Lung (tissue), 12 donors: ENCODE results near the gene TOX2. TPM values are rescaled to one million over a fixed set of nuclear protein-coding genes. Genes with fewer than 3 reads are reported as not detected.

ENCODE experiments used
- ATAC-seq: fragments of 200-7000 bp; cut with Tn5 transposase; one replicate; pipeline ENCODE4 v1.9.1; 2020; ENCODE audit warnings: moderate number of reproducible peaks; ENCODE audit not compliant: insufficient read depth, low FRiP score
- DNase-seq, 3 donors: peaks; one replicate each; pipeline ENCODE4 v3.0.0-alpha.2; 2013 to 2017
- H3K27ac ChIP-seq, 2 donors: one replicate each; pipeline ENCODE4 v1.5.1; 2013; ENCODE audit warnings: mild to moderate bottlenecking in 2 of 2, moderate library complexity in 2 of 2, control low read depth in 1 of 2, inconsistent platforms in 1 of 2, low read depth in 1 of 2, low read length in 1 of 2
- H3K27me3 ChIP-seq, 3 donors: one replicate each; pipeline ENCODE4 v1.5.1; 2013; ENCODE audit warnings: low read length in 2 of 3; ENCODE audit not compliant: control insufficient read depth in 3 of 3, insufficient read depth in 3 of 3
- H3K36me3 ChIP-seq, 4 donors: one replicate each; pipeline ENCODE4 v1.5.1; 2013; ENCODE audit warnings: low read length in 4 of 4, mild to moderate bottlenecking in 1 of 4, moderate library complexity in 1 of 4; ENCODE audit not compliant: control insufficient read depth in 4 of 4, insufficient read depth in 4 of 4
- H3K4me1 ChIP-seq, 5 donors: one replicate each; pipeline ENCODE4 v1.5.1; 2013; ENCODE audit warnings: low read length in 5 of 5, mild to moderate bottlenecking in 2 of 5, moderate library complexity in 1 of 5; ENCODE audit not compliant: control insufficient read depth in 5 of 5, insufficient read depth in 5 of 5
- H3K4me3 ChIP-seq: one replicate; pipeline ENCODE4 v1.5.1; 2013; ENCODE audit warnings: mild to moderate bottlenecking, control low read depth, moderate library complexity
- H3K9ac ChIP-seq, 2 donors: one replicate each; pipeline ENCODE4 v1.5.1; 2013; ENCODE audit warnings: low read length in 2 of 2, control low read depth in 1 of 2; ENCODE audit not compliant: insufficient read depth in 1 of 2
- H3K9me3 ChIP-seq, 4 donors: one replicate each; pipeline ENCODE4 v1.5.1; 2013; ENCODE audit warnings: low read length in 3 of 4, mild to moderate bottlenecking in 1 of 4, moderate library complexity in 1 of 4; ENCODE audit not compliant: control insufficient read depth in 4 of 4, insufficient read depth in 3 of 4
- WGBS, 2 donors: extraction: QIAGEN DNeasy Blood & Tissue Kit; methylation state at CpG; one replicate each; pipeline ENCODE4 v1.1.7; 2013; 5-methylcytosine and 5-hydroxymethylcytosine counted together
- polyA plus RNA-seq, 2 donors: library from polyadenylated mRNA; stranded (reverse); fragments of 200-250 nt; gene quantifications; one replicate each; pipeline ENCODE4 v1.2.1, GENCODE V29; 2013
- total RNA-seq, 2 donors: library from RNA; depleted of rRNA in 1 of 2; stranded (reverse); fragments of >200 nt in 1 of 2; gene quantifications; one replicate each; pipeline ENCODE4 v1.2.1, GENCODE V29; 2014 to 2021
- TF ChIP-seq, protein P1 (sequence below): IDR thresholded peaks from 2 replicates; pipeline ENCODE4 v1.5.1; 2012; ENCODE audit warnings: mild to moderate bottlenecking; ENCODE audit errors: control extremely low read depth, extremely low read depth
- donor health status: control.
- donor health status: control.
- donor health status: Bipolar disorder and iron deficiency.
- donor health status: healthy.
- donor health status: DM: yes; HTN: yes; CAD: no.

Gene TOX2
- total and polyA plus RNA-seq, 4 donors = 12.0 to 25.5 (median 16.6) TPM

DNA sequence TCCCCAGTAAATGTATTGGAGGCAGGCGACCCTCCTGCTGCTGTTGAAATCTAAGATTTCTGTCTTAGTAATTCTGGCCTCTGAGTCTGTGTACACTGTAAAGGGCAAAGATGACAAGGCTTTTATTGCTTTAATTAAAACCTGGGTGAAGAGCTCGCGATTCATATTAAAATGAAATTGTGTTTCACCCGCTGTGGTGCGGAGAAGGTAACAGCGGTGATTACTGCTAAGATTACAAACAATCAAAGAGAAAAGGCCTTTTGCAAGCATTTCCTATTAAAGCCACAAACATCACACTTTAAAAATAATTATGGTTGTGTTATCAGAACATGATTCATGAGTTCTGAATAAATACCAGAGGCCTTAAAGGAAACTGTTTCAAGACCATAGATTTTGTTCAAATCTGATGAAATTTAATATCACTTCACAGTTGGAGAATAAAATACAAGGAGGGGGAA lies 69.3 kb downstream of the TOX2 start:
- no peak for DNase-seq
- WGBS, 2 donors = 65 to 85% methylated on average over 6 of the region's 6 CpGs
- Histone ChIP-seq H3K27me3 (no peaks in the 10 kb centered on the region), H3K36me3 (no peaks in the 10 kb centered on the region), H3K4me1 (peaks cover 0 to 15% (median 9%) of the 10 kb centered on the region in 5 donors), H3K9me3 (no peaks in the 10 kb centered on the region), H3K9ac (no peak overlapping the region), H3K4me3 (no peak overlapping the region), H3K27ac (no peak overlapping the region)
- no peak for ATAC-seq
- TF ChIP-seq, protein P1, sequence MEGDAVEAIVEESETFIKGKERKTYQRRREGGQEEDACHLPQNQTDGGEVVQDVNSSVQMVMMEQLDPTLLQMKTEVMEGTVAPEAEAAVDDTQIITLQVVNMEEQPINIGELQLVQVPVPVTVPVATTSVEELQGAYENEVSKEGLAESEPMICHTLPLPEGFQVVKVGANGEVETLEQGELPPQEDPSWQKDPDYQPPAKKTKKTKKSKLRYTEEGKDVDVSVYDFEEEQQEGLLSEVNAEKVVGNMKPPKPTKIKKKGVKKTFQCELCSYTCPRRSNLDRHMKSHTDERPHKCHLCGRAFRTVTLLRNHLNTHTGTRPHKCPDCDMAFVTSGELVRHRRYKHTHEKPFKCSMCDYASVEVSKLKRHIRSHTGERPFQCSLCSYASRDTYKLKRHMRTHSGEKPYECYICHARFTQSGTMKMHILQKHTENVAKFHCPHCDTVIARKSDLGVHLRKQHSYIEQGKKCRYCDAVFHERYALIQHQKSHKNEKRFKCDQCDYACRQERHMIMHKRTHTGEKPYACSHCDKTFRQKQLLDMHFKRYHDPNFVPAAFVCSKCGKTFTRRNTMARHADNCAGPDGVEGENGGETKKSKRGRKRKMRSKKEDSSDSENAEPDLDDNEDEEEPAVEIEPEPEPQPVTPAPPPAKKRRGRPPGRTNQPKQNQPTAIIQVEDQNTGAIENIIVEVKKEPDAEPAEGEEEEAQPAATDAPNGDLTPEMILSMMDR = no peak

DNA sequence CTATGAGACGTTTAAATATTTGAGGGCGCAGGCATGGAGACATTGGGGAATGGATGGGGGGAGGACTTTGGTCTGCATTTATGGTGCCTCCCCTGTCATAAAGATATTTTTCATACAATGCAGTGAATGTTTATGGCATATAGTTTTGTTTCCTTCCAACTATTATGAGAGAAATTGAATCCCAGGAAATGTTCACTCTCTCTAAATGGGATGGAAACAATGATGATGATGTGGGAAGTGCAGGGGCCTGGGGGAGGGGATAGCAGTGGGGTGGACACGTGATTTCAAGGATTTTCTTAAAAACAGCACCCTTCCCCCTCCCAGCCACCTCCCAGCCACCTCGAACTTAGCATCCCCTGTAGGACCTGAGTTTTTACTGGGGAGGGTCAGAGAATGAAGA lies 69.9 kb downstream of the TOX2 start:
- H3K9me3 ChIP-seq = no peaks in the 10 kb centered on the region
- H3K27ac ChIP-seq = no peak overlapping the region

DNA sequence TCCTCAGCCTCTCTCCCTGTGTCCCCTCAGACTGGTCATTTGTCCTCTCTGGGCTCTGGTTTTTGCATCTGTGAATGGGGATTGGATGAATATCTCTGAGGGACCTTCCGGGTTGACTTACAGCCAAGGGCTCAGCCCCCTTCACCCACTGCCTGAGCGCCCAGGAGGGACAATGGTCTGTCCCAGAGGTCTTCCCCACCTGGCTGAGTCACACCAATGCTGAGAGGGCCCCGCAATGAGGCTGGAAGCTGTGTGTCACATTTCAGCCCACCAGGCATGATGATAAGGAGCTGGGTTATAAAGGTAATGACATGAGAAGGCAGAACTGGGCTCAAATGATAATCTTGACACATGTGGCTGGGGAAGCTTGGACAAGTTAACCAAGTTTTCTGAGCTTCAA lies 70.5 kb downstream of the TOX2 start:
- Histone ChIP-seq H3K4me3 (no peak overlapping the region), H3K9me3 (peaks cover 0 to 3% (median 0%) of the 10 kb centered on the region in 4 donors), H3K27ac (peak overlapping the region in 1 of 2 donors; percentile 65), H3K9ac (no peak overlapping the region), H3K27me3 (no peaks in the 10 kb centered on the region), H3K36me3 (no peaks in the 10 kb centered on the region), H3K4me1 (peaks cover 0 to 15% (median 9%) of the 10 kb centered on the region in 5 donors)
- DNase-seq = no peak
- ATAC-seq = no peak
- TF ChIP-seq, protein P1 = no peak
- WGBS, 2 donors = 61 to 83% methylated on average over 3 of the region's 3 CpGs

More for the DNA sequence above, 69.9 kb downstream of the TOX2 start:
- Histone ChIP-seq H3K36me3 (no peaks in the 10 kb centered on the region), H3K27me3 (no peaks in the 10 kb centered on the region), H3K9ac (no peak overlapping the region), H3K4me3 (no peak overlapping the region), H3K4me1 (peaks cover 0 to 15% (median 9%) of the 10 kb centered on the region in 5 donors)
- ATAC-seq (no peak), DNase-seq (peak in 2 of 3 donors; percentile 49 to 53)
- WGBS, 2 donors = 56 to 75% methylated on average over 4 of the region's 4 CpGs
- TF ChIP-seq, protein P1 = no peak
